Peyer's patch (tissue), 4 donors: ENCODE data around the gene MMP11.

Experiments
- POLR2A ChIP-seq, 2 donors: fragments of 450-650 bp; IDR thresholded peaks; one replicate each; pipeline ENCODE4 v1.5.1; 2017; ENCODE audit warnings: antibody characterized with exemption in 2 of 2, mild to moderate bottlenecking in 2 of 2, moderate library complexity in 2 of 2
- TF ChIP-seq, protein P1 (sequence below), 6 experiments: fragments of 450-650 bp in 4 of 6; fragments of 200-600 bp in 2 of 6; sonication (generic) in 1 of 6; IDR thresholded peaks; one replicate each; pipeline ENCODE4 v1.5.1; 2017 to 2019; ENCODE audit warnings: antibody characterized with exemption in 6 of 6, mild to moderate bottlenecking in 3 of 6, moderate library complexity in 1 of 6

DNA sequence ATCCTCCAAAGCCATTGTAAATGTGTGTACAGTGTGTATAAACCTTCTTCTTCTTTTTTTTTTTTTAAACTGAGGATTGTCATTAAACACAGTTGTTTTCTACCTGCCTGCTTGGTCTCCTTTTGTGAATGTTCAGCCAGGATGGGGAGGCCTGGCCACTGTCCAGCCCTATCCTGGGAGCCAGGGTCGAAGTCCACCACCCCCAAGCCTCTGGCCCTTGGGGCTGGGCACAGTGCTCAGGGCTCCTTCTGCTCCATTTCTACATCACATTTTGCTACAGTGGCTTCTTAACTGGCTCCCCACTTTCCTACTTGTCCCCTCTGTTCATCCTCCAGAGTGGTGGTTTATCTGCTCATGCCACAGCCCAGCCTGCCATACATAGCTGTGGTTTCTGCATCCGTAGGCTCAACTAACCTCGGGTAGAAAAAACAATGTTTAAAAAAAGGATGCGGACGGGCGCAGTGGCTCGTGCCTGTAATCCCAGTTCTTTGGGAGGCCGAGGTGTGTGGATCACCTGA lies 11.6 kb downstream of the MMP11 start:
- TF ChIP-seq, protein P1, sequence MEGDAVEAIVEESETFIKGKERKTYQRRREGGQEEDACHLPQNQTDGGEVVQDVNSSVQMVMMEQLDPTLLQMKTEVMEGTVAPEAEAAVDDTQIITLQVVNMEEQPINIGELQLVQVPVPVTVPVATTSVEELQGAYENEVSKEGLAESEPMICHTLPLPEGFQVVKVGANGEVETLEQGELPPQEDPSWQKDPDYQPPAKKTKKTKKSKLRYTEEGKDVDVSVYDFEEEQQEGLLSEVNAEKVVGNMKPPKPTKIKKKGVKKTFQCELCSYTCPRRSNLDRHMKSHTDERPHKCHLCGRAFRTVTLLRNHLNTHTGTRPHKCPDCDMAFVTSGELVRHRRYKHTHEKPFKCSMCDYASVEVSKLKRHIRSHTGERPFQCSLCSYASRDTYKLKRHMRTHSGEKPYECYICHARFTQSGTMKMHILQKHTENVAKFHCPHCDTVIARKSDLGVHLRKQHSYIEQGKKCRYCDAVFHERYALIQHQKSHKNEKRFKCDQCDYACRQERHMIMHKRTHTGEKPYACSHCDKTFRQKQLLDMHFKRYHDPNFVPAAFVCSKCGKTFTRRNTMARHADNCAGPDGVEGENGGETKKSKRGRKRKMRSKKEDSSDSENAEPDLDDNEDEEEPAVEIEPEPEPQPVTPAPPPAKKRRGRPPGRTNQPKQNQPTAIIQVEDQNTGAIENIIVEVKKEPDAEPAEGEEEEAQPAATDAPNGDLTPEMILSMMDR (IDR thresholded peaks at IDR 0.05), result no peak
- no peak for TF ChIP-seq POLR2A (IDR thresholded peaks at IDR 0.05)
